ENCODE data around the gene TTLL10. TPM values are rescaled to one million over a fixed set of nuclear protein-coding genes. Genes with fewer than 3 reads are reported as not detected.

TTLL10 gene
- total RNA-seq, 4 donors from 2014 or later, result not detected

- Histone ChIP-seq H3K9me3 (no peaks in the 10 kb centered on the region), H3K36me3 (no peaks in the 10 kb centered on the region), H3K4me3 (no peak overlapping the region), H3K27ac (no peak overlapping the region), H3K4me1 (no peaks in the 10 kb centered on the region), H3K27me3 (peaks cover 38% of the 10 kb centered on the region)
- TF ChIP-seq EP300 (IDR thresholded peaks at IDR 0.05) (no peak), POLR2AphosphoS5 (IDR thresholded peaks at IDR 0.05) (no peak), CTCF (IDR thresholded peaks at IDR 0.05) (no peak), POLR2A (IDR thresholded peaks at IDR 0.05) (no peak)
- peak in 1 of 2 donors; percentile 46 for DNase-seq (ENCODE audit: low spot score in 2 of 2)
- WGBS, result 79% methylated on average over 17 of the region's 21 CpGs
Measured at GRCh38 chr1:1183221-1183747, 9.6 kb downstream of the TTLL10 start.

GRCh38 chr1:1183833-1184775 is 10.4 kb downstream of the TTLL10 start:
- H3K4me3 ChIP-seq, result no peak overlapping the region
- 81% methylated on average over 29 of the region's 33 CpGs for WGBS
- TF ChIP-seq POLR2A (IDR thresholded peaks at IDR 0.05) (no peak), EP300 (IDR thresholded peaks at IDR 0.05) (no peak), POLR2AphosphoS5 (IDR thresholded peaks at IDR 0.05) (no peak), CTCF (IDR thresholded peaks at IDR 0.05) (no peak)
- no peaks in the 10 kb centered on the region for H3K9me3 ChIP-seq
- no peaks in the 10 kb centered on the region for H3K36me3 ChIP-seq
- peak in 1 of 2 donors; percentile 50 for DNase-seq (ENCODE audit: low spot score in 2 of 2)
- no peaks in the 10 kb centered on the region for H3K4me1 ChIP-seq
- H3K27me3 ChIP-seq, result peaks cover 32% of the 10 kb centered on the region
- H3K27ac ChIP-seq, result no peak overlapping the region

GRCh38 chr1:1185101-1185765 is 11.6 kb downstream of the TTLL10 start:
- H3K27me3 ChIP-seq, result peaks cover 22% of the 10 kb centered on the region
- TF ChIP-seq EP300 (IDR thresholded peaks at IDR 0.05) (no peak), POLR2A (IDR thresholded peaks at IDR 0.05) (no peak), CTCF (IDR thresholded peaks at IDR 0.05) (no peak)
- WGBS, result 71% methylated on average over 4 of the region's 31 CpGs
- H3K36me3 ChIP-seq, result no peaks in the 10 kb centered on the region
- no peaks in the 10 kb centered on the region for H3K9me3 ChIP-seq
- no peak overlapping the region for H3K27ac ChIP-seq
- no peaks in the 10 kb centered on the region for H3K4me1 ChIP-seq
- DNase-seq (ENCODE audit: low spot score in 2 of 2), result peak in 1 of 2 donors; percentile 53
- H3K4me3 ChIP-seq, result no peak overlapping the region

- H3K27me3 ChIP-seq, result no peaks in the 10 kb centered on the region
- no peak for DNase-seq (ENCODE audit: low spot score in 2 of 2)
- no peak overlapping the region for H3K4me3 ChIP-seq
- no peaks in the 10 kb centered on the region for H3K9me3 ChIP-seq
- no peak overlapping the region for H3K27ac ChIP-seq
- no peaks in the 10 kb centered on the region for H3K4me1 ChIP-seq
- TF ChIP-seq POLR2AphosphoS5 (IDR thresholded peaks at IDR 0.05) (no peak), EP300 (IDR thresholded peaks at IDR 0.05) (no peak), POLR2A (IDR thresholded peaks at IDR 0.05) (no peak), CTCF (IDR thresholded peaks at IDR 0.05) (no peak)
- H3K36me3 ChIP-seq, result no peaks in the 10 kb centered on the region
Measured at GRCh38 chr1:1187938-1188337, 14.3 kb downstream of the TTLL10 start.

GRCh38 chr1:1189111-1189510 is 15.4 kb downstream of the TTLL10 start:
- Histone ChIP-seq H3K4me1 (no peaks in the 10 kb centered on the region), H3K27me3 (no peaks in the 10 kb centered on the region), H3K9me3 (peaks cover 3% of the 10 kb centered on the region), H3K4me3 (no peak overlapping the region), H3K27ac (no peak overlapping the region), H3K36me3 (no peaks in the 10 kb centered on the region)
- no peak for DNase-seq (ENCODE audit: low spot score in 2 of 2)
- WGBS, result 75% methylated on average over 5 of the region's 5 CpGs
- no peak for TF ChIP-seq CTCF (IDR thresholded peaks at IDR 0.05)
